DOHH2 (cell line): ENCODE data around the gene NDC80.

Experiments used
- H3F3A ChIP-seq: fragments of 200-600 bp; sonication (generic), shearing (Covaris generic); 2 replicates; pipeline ENCODE4 v1.6.0; 2016; ENCODE audit warnings: antibody characterized with exemption, mild to moderate bottlenecking; ENCODE audit not compliant: control insufficient read depth, insufficient read depth
- H3K27ac ChIP-seq: fragments of 200-600 bp; sonication (generic); 2 replicates; pipeline ENCODE4 v1.5.1; 2014; ENCODE audit warnings: low read depth, mild to moderate bottlenecking, low read length, moderate library complexity
- H3K27me3 ChIP-seq: fragments of 200-600 bp; sonication (generic); 2 replicates; pipeline ENCODE4 v1.6.1; 2014; ENCODE audit warnings: mild to moderate bottlenecking, low read length, mixed read lengths; ENCODE audit not compliant: control insufficient read depth
- H3K36me3 ChIP-seq: fragments of 200-600 bp; sonication (generic); 2 replicates; pipeline ENCODE4 v1.6.1; 2014; ENCODE audit warnings: mild to moderate bottlenecking, low read length, moderate library complexity, mixed read lengths; ENCODE audit not compliant: control insufficient read depth
- H3K4me1 ChIP-seq: fragments of 200-600 bp; sonication (generic); 2 replicates; pipeline ENCODE4 v1.6.1; 2014; ENCODE audit warnings: mild to moderate bottlenecking, low read length, mixed read lengths; ENCODE audit not compliant: control insufficient read depth
- H3K4me2 ChIP-seq: fragments of 200-600 bp; sonication (generic); 2 replicates; pipeline ENCODE4 v1.6.0; 2014; ENCODE audit warnings: mild to moderate bottlenecking, low read length, moderate library complexity
- H3K4me3 ChIP-seq: fragments of 200-600 bp; sonication (generic); 2 replicates; pipeline ENCODE4 v1.5.1; 2014; ENCODE audit warnings: mild to moderate bottlenecking, low read length, mixed read lengths
- H3K79me2 ChIP-seq: fragments of 200-600 bp; sonication (generic); 2 replicates; pipeline ENCODE4 v1.6.1; 2014; ENCODE audit warnings: mild to moderate bottlenecking, low read length, mixed read lengths; ENCODE audit not compliant: control insufficient read depth
- H3K9me2 ChIP-seq: fragments of 200-600 bp; sonication (generic); replicated peaks from 2 replicates; pipeline ENCODE4 v1.6.1; 2014; ENCODE audit warnings: mild to moderate bottlenecking, low read length, mixed read lengths; ENCODE audit not compliant: control insufficient read depth
- H3K9me3 ChIP-seq: fragments of 200-600 bp; sonication (generic); 2 replicates; pipeline ENCODE4 v1.6.1; 2014; ENCODE audit warnings: antibody characterized with exemption, low read length, mixed read lengths; ENCODE audit not compliant: control insufficient read depth, insufficient read depth
- H4K20me1 ChIP-seq: fragments of 200-600 bp; sonication (generic); 2 replicates; pipeline ENCODE4 v1.6.0; 2014; ENCODE audit warnings: low read depth, mild to moderate bottlenecking, antibody characterized with exemption, low read length, moderate library complexity; ENCODE audit not compliant: control insufficient read depth, insufficient read depth
- EZH2phosphoT487 ChIP-seq: fragments of 200-600 bp; sonication (generic); IDR thresholded peaks from 2 replicates; pipeline ENCODE4 v1.6.1; 2017; ENCODE audit warnings: borderline replicate concordance, mild to moderate bottlenecking, antibody characterized with exemption, low read length, moderate library complexity, mixed read lengths
- TF ChIP-seq, protein P1 (sequence below): fragments of 200-600 bp; sonication (generic); IDR thresholded peaks from one replicate; pipeline ENCODE4 v1.5.1; 2014; ENCODE audit warnings: antibody characterized with exemption, mild to moderate bottlenecking, low read depth, low read length; ENCODE audit not compliant: poor library complexity, severe bottlenecking

Gene NDC80

DNA sequence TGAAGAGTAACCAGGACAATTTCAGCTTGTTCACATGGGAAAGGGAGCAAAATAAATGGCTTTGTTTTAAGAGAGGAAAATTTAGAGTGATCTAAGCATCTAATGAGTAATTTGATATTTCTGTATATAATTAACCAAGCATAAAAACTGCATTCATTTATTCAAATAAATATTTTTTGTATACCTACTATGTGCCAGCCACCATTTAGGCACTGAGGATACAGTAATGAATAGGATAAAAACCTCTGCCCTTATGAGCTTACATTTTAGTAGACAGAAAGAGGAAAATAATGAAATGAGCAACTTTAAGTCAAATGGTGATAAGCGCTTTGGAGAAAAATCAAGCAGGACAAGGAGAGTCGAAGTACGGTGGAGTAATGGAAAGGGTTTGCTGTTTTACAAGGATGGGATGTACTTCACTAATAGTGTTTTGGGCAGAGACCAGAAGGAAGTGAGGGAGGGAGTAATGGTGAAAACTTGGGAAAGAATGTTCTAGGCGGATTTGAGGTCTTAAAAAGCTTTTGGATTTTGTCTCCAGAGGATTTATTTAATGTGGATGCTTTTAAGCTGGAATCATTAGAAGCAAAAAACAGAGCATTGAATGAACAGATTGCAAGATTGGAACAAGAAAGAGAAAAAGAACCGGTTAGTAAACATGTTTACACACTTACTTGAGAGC lies 17.4 kb downstream of the NDC80 start:
- H3K4me3 ChIP-seq: no peak overlapping the region
- no peak overlapping the region for H3K27ac ChIP-seq
- H4K20me1 ChIP-seq: no peaks in the 10 kb centered on the region
- H3K9me3 ChIP-seq: no peaks in the 10 kb centered on the region
- no peaks in the 10 kb centered on the region for H3K4me1 ChIP-seq
- no peaks in the 10 kb centered on the region for H3K79me2 ChIP-seq
- no peak for TF ChIP-seq EZH2phosphoT487
- TF ChIP-seq, protein P1, sequence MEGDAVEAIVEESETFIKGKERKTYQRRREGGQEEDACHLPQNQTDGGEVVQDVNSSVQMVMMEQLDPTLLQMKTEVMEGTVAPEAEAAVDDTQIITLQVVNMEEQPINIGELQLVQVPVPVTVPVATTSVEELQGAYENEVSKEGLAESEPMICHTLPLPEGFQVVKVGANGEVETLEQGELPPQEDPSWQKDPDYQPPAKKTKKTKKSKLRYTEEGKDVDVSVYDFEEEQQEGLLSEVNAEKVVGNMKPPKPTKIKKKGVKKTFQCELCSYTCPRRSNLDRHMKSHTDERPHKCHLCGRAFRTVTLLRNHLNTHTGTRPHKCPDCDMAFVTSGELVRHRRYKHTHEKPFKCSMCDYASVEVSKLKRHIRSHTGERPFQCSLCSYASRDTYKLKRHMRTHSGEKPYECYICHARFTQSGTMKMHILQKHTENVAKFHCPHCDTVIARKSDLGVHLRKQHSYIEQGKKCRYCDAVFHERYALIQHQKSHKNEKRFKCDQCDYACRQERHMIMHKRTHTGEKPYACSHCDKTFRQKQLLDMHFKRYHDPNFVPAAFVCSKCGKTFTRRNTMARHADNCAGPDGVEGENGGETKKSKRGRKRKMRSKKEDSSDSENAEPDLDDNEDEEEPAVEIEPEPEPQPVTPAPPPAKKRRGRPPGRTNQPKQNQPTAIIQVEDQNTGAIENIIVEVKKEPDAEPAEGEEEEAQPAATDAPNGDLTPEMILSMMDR: no peak
- H3F3A ChIP-seq: no peaks in the 10 kb centered on the region
- H3K4me2 ChIP-seq: no peak overlapping the region
- no peaks in the 10 kb centered on the region for H3K27me3 ChIP-seq
- no peaks in the 10 kb centered on the region for H3K9me2 ChIP-seq
- peaks cover 90% of the 10 kb centered on the region for H3K36me3 ChIP-seq

DNA sequence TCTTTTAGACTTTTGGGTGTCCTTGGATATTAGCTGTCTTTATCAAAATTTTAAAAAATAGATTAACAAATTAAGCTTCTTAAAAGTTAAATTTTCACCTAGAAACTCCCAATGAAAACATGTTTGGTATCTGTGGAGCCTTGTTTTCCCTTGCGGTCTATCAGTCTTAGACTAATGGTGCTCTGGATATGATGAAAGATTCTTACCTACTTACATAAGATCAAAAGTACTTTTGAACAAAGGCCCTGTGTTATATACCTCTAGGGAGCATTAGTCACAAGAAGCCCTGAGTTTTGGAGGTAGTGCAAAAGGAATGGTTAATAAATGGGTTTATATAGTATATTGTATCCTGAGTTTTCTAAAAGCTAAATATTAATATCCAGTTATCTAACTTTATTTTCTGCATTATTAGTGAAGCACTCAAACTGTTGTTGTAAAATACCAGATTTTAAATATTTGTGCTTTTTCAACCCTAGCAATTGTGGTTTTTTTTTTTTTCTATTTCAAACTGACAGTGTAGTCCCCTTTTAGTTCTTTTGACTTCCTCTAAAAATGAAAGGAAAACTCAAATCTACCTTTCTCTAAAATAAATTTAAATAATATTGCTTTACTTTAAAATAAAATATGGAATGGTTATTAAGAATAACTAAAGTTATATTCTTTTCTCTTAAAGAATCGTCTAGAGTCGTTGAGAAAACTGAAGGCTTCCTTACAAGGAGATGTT lies 18.1 kb downstream of the NDC80 start:
- no peaks in the 10 kb centered on the region for H3F3A ChIP-seq
- TF ChIP-seq, protein P1: no peak
- no peak for TF ChIP-seq EZH2phosphoT487
- H3K27me3 ChIP-seq: no peaks in the 10 kb centered on the region
- H3K36me3 ChIP-seq: peaks cover 94% of the 10 kb centered on the region
- H3K9me2 ChIP-seq: no peaks in the 10 kb centered on the region
- H4K20me1 ChIP-seq: no peaks in the 10 kb centered on the region
- no peaks in the 10 kb centered on the region for H3K9me3 ChIP-seq
- no peak overlapping the region for H3K4me2 ChIP-seq
- H3K4me3 ChIP-seq: no peak overlapping the region
- H3K27ac ChIP-seq: no peak overlapping the region
- H3K4me1 ChIP-seq: no peaks in the 10 kb centered on the region
- no peaks in the 10 kb centered on the region for H3K79me2 ChIP-seq

DNA sequence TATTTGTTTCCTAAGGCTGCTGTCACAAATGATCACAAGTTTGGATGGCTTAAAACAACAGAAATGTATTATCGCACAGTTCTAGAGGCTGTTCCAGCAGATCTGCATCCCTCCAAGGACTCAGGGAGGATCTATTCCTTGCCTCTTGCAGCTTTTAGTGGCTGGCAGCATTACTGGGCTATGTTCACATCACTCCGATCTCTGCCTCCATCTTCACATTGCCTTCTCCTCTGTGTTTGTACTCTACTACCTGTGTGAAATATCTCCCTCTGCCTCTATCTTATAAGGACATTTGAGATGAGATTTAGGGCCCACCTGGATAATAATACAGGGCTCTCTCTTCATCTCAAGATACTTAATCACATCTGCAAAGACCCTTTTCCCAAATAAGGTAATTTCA lies 18.9 kb downstream of the NDC80 start:
- no peaks in the 10 kb centered on the region for H3K9me3 ChIP-seq
- no peaks in the 10 kb centered on the region for H3K27me3 ChIP-seq
- no peaks in the 10 kb centered on the region for H3F3A ChIP-seq
- H3K79me2 ChIP-seq: no peaks in the 10 kb centered on the region
- no peak overlapping the region for H3K27ac ChIP-seq
- TF ChIP-seq, protein P1: no peak
- no peak for TF ChIP-seq EZH2phosphoT487
- H3K4me2 ChIP-seq: no peak overlapping the region
- H3K9me2 ChIP-seq: no peaks in the 10 kb centered on the region; the same call in 1 of the 2 replicates
- H3K36me3 ChIP-seq: peaks cover 93% of the 10 kb centered on the region
- H4K20me1 ChIP-seq: no peaks in the 10 kb centered on the region
- H3K4me1 ChIP-seq: no peaks in the 10 kb centered on the region
- H3K4me3 ChIP-seq: no peak overlapping the region
